ENCODE measurements around the gene FBXL13. TPM values are rescaled to one million over a fixed set of nuclear protein-coding genes. Genes with fewer than 3 reads are reported as not detected.

Gene FBXL13
- total and polyA plus RNA-seq, 10 of the 15 experiments (the other 5 are each of a cell fraction or from before 2014, with no cell fraction given): 0.08 to 0.95 (median 0.28) TPM; not detected in 2

DNA sequence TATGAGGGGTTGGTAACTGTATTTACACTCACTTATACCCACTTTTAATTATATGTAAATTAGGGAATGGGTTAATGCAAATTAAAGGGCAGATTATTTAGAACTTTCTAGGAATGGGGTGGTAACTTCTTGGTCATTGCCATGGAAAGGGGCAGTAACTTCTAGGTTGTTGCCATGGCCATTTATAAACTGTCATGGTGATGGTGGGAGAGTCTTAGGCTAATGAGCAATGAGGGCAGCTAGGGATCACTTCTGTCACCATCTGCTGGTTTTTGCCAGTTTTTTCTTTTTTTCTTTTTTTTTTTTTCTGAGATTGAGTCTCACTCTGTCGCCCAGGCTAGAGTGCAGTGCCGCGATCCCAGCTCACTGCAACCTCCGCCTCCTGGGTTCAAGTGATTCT is 41.2 kb upstream of the FBXL13 start:
- in situ Hi-C loops (cut with MboI): no loop called here
- intact Hi-C loops (cut with micrococcal nuclease; ENCODE audit: unreplicated experiment): no loop called here
- no peaks in the 10 kb centered on the region for H3K4me1 ChIP-seq (ENCODE audit: control insufficient read depth, insufficient read depth, low read length)
- no peaks in the 10 kb centered on the region for H4K20me1 ChIP-seq (ENCODE audit: control insufficient read depth, insufficient read depth)
- no peaks in the 10 kb centered on the region for H3K27me3 ChIP-seq (replicated peaks in 1 of 2; ENCODE audit: control insufficient read depth in 2 of 2, insufficient read depth in 2 of 2, low read length in 1 of 2)
- POLR2A ChIA-PET: no interaction called here
- peaks cover 2 to 4% of the 10 kb centered on the region in 2 experiments; a peak in 3 of 4 replicates for H3K36me3 ChIP-seq (ENCODE audit: control insufficient read depth in 2 of 2, insufficient read depth in 2 of 2, low read length in 1 of 2)
- H3K4me3 ChIP-seq: no peak overlapping the region
- SMC1A ChIA-PET (ENCODE audit: uncharacterized antibody, unreplicated experiment): interaction anchor here (1.2 kb wide), 1 partner anchor 13 kb away, joined by 3 read pairs; no protein-coding TSS in a partner anchor
- WGBS (ENCODE audit: insufficient coverage, insufficient replicate concordance, low lambda C conversion rate, missing lambda C conversion rate): 100% methylated on average over 4 of the region's 4 CpGs
- no peak overlapping the region for H3K4me2 ChIP-seq (ENCODE audit: control insufficient read depth, insufficient read depth)
- H3K9ac ChIP-seq (ENCODE audit: control insufficient read depth, insufficient read depth, low read length): no peak overlapping the region
- H3K9me3 ChIP-seq (replicated peaks; ENCODE audit: control insufficient read depth, insufficient read depth, low read length): no peaks in the 10 kb centered on the region
- no peak for DNase-seq (ENCODE audit: low read depth, low spot score)
- BruUV-seq (replicated peaks): no TSS peak
- H3K79me2 ChIP-seq (ENCODE audit: control insufficient read depth, insufficient read depth, low read length): no peaks in the 10 kb centered on the region
- CTCF ChIA-PET: no interaction called here
- FAIRE-seq: no peak
- H3K27ac ChIP-seq (ENCODE audit: control insufficient read depth, insufficient read depth): no peak overlapping the region
- RAD21 ChIA-PET (ENCODE audit: unreplicated experiment): interaction anchor here (0.6 kb wide), 1 partner anchor 54 kb away, joined by 3 read pairs; no protein-coding TSS in a partner anchor
- no peak overlapping the region for H2AFZ ChIP-seq (ENCODE audit: control insufficient read depth, low read depth, low read length)
- no peak for ATAC-seq
- TF ChIP-seq TARDBP (IDR thresholded peaks at IDR 0.05; ENCODE audit: borderline replicate concordance) (no peak), HCFC1 (IDR thresholded peaks at IDR 0.05; ENCODE audit: low read length) (no peak), JUND (IDR thresholded peaks at IDR 0.05; ENCODE audit: low read depth, low read length) (no peak), ZNF274 (IDR thresholded peaks at IDR 0.05; ENCODE audit: insufficient read depth, insufficient read length) (no peak), ESRRA (IDR thresholded peaks at IDR 0.05; ENCODE audit: low read length) (no peak), SMARCA5 (IDR thresholded peaks at IDR 0.05) (no peak), NR2F1 (conservative IDR thresholded peaks at IDR 0.05) (no peak), CREM (IDR thresholded peaks at IDR 0.05; ENCODE audit: low read depth) (no peak), ASH2L (IDR thresholded peaks at IDR 0.05; ENCODE audit: borderline replicate concordance, low read depth) (no peak), SIX5 (IDR thresholded peaks at IDR 0.05; ENCODE audit: low read depth, low read length, severe bottlenecking) (no peak), RBBP5 (conservative IDR thresholded peaks at IDR 0.05) (no peak), GATAD2B (conservative IDR thresholded peaks at IDR 0.05; ENCODE audit: low read depth) (no peak), MYC (IDR thresholded peaks at IDR 0.05; ENCODE audit: insufficient read depth, insufficient read length, insufficient replicate concordance, low read length, severe bottlenecking) (no peak)
- TF ChIP-seq, protein P1, sequence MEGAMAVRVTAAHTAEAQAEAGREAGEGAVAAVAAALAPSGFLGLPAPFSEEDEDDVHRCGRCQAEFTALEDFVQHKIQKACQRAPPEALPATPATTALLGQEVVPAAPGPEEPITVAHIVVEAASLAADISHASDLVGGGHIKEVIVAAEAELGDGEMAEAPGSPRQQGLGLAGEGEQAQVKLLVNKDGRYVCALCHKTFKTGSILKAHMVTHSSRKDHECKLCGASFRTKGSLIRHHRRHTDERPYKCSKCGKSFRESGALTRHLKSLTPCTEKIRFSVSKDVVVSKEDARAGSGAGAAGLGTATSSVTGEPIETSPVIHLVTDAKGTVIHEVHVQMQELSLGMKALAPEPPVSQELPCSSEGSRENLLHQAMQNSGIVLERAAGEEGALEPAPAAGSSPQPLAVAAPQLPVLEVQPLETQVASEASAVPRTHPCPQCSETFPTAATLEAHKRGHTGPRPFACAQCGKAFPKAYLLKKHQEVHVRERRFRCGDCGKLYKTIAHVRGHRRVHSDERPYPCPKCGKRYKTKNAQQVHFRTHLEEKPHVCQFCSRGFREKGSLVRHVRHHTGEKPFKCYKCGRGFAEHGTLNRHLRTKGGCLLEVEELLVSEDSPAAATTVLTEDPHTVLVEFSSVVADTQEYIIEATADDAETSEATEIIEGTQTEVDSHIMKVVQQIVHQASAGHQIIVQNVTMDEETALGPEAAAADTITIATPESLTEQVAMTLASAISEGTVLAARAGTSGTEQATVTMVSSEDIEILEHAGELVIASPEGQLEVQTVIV (IDR thresholded peaks at IDR 0.05; ENCODE audit: borderline replicate concordance, partially characterized antibody): no peak
- TF ChIP-seq, protein P2, sequence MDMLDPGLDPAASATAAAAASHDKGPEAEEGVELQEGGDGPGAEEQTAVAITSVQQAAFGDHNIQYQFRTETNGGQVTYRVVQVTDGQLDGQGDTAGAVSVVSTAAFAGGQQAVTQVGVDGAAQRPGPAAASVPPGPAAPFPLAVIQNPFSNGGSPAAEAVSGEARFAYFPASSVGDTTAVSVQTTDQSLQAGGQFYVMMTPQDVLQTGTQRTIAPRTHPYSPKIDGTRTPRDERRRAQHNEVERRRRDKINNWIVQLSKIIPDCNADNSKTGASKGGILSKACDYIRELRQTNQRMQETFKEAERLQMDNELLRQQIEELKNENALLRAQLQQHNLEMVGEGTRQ (IDR thresholded peaks at IDR 0.05; ENCODE audit: borderline replicate concordance, low read depth, low read length): no peak
- TF ChIP-seq, protein P3, sequence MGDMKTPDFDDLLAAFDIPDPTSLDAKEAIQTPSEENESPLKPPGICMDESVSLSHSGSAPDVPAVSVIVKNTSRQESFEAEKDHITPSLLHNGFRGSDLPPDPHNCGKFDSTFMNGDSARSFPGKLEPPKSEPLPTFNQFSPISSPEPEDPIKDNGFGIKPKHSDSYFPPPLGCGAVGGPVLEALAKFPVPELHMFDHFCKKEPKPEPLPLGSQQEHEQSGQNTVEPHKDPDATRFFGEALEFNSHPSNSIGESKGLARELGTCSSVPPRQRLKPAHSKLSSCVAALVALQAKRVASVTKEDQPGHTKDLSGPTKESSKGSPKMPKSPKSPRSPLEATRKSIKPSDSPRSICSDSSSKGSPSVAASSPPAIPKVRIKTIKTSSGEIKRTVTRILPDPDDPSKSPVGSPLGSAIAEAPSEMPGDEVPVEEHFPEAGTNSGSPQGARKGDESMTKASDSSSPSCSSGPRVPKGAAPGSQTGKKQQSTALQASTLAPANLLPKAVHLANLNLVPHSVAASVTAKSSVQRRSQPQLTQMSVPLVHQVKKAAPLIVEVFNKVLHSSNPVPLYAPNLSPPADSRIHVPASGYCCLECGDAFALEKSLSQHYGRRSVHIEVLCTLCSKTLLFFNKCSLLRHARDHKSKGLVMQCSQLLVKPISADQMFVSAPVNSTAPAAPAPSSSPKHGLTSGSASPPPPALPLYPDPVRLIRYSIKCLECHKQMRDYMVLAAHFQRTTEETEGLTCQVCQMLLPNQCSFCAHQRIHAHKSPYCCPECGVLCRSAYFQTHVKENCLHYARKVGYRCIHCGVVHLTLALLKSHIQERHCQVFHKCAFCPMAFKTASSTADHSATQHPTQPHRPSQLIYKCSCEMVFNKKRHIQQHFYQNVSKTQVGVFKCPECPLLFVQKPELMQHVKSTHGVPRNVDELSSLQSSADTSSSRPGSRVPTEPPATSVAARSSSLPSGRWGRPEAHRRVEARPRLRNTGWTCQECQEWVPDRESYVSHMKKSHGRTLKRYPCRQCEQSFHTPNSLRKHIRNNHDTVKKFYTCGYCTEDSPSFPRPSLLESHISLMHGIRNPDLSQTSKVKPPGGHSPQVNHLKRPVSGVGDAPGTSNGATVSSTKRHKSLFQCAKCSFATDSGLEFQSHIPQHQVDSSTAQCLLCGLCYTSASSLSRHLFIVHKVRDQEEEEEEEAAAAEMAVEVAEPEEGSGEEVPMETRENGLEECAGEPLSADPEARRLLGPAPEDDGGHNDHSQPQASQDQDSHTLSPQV (IDR thresholded peaks at IDR 0.05): no peak

Measured in GM12878 (cell line).